HUDEP-2 (cell line): ENCODE results near the gene TLCD3B.
"Not testable (repeated sequence)": the region's sequence is repeated elsewhere in the genome, so short reads cannot be mapped to it uniquely, and the experiment has no call there.

Experiments
- DNase-seq, 76 experiments: peaks; one replicate each; lab custom pipeline; 2025; ENCODE audit not compliant: unreplicated experiment in 76 of 76; lab: John Stamatoyannopoulos, UW

The TLCD3B gene

GRCh38 chr16:30027588-30028437 is 3.3 kb downstream of the TLCD3B start:
- DNase-seq, result no peak

DNA sequence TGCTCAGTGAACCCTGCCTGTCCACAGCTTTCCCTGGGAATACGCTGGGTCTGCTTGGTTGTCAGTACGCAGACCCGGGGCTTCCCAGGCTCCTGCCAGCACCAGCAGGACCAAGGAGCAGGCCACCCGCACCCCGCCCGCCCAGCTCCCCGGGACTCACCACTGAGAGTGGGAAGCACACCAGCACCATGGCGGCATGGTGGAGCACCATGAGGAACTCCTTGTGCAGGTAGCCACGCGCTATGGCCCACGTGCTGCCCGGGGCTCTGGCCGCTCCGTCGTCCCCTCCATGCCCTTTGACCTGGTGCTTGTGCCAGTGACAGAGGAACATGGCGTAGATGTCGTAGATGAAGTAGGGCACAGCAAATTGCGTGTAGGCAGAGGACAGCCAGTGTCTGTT is 4.6 kb downstream of the TLCD3B start:
- no peak for DNase-seq

GRCh38 chr16:30025574-30025973 is 5.5 kb downstream of the TLCD3B start:
- DNase-seq, result no peak

- no peak for DNase-seq
Measured at GRCh38 chr16:30025156-30025555, 5.9 kb downstream of the TLCD3B start.

- DNase-seq, result no peak
Measured at GRCh38 chr16:30024451-30024850, 6.6 kb downstream of the TLCD3B start.

- DNase-seq, result no peak
Measured at GRCh38 chr16:30023586-30023985, 7.5 kb downstream of the TLCD3B start.

DNA sequence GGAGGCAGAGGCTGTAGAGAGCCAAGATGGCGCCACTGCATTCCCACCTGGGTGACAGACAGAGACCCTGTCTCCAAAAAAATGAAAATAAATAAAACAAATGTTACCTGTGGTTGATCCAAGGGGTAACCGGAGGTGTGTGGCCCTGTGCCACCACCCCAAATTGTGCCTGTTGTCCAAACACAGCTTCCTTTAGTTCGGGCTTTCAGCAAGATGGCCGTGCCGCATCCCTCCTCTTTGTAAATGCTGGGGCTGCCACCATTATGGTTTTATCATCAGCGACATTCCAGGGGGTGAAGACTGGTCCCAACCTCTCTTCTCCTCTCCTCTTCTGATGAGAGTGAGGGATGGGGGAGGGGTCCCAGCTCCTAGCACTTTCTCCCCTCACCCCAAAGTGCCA is 8.2 kb downstream of the TLCD3B start, which contains the start of gene C16orf92:
Gene C16orf92 (plus strand): TSS at position 312 of the 400 bp plus-strand sequence. CDS start 143 bp downstream, outside the sequence.
- DNase-seq, result no peak

DNA sequence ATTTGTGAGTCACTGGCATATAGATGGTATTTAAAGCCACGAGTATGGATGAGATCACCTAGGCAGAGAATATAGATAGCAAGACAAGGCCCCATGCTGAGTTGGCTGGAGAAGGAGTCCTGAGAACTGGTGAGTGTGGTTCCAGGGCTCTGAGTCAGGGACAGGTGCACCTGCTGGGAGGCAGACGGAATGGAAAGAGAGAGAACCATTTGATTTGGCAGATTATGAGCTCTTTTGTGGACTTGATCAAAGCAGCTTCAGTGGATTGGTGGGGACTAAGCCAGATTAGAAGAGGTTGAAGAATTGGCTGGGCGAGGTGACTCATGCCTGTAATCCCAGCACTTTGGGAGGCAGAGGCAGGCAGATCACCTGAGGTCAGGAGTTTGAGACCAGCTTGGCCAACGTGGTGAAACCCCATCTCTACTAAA is 12.3 kb downstream of the TLCD3B start:
- DNase-seq, result no peak

DNA sequence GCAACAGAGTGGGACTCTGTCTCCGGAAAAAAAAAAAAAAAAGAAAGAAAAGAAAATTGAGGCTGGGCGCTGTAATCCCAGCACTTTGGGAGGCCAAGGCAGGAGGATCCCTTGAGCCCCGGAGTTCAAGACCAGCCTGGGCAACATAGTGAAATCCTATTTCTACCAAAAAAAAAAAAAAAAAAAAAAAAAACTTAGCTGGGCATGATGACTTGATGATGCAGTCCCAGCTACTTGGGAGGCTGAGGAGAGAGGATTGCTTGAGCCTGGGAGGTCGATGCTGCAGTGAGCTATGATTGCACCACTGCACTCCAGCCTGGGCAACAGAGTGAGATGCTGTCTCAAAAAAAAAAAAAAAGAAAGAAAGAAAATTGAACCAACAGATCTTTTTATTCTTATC is 13.1 kb downstream of the TLCD3B start:
- not testable (repeated sequence) for DNase-seq

DNA sequence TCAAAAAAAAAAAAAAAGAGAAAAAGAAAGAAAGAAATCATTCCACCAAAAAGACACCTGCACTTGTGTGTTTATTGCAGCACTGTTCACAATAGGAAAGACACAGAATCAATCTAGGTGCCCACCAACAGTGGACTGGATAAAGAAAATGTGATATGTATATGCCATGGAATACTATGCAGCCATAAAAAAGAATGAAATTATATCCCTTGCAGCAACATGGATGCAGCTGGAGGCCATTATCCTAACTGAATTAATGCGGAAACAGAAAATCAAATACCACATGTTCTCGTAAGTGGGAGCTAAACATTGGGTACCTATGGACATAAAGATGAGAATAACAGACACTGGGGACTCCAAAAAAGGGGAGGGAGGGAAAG is 13.8 kb downstream of the TLCD3B start:
- DNase-seq, result no peak

GRCh38 chr16:30016555-30017276 is 14.4 kb downstream of the TLCD3B start:
- no peak for DNase-seq

DNA sequence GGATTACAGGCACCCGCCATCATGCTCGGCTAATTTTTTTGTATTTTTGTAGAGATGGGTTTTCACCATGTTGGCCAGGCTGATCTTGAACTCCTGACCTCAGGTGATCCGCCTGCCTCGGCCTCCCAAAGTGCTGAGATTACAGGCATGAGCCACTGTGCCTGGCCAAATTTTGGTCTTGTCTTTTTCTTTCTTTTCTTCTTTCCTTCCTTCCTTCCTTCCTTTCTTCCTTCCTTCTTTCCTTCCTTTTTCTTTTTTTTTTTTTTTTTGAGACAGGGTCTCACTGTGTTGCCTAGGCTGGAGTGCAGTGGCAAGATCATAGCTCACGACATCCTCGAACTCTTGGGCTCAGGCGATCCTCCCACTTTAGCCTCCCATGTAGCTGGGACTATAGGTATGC is 15.6 kb downstream of the TLCD3B start:
- DNase-seq, result not testable (repeated sequence)

- DNase-seq, result not testable (repeated sequence)
Measured at GRCh38 chr16:30012598-30012997, 18.5 kb downstream of the TLCD3B start.

GRCh38 chr16:30011714-30012504 is 19.2 kb downstream of the TLCD3B start:
- DNase-seq, result no peak

GRCh38 chr16:30010844-30011713 is 20.0 kb downstream of the TLCD3B start, which contains the start of gene DOC2A:
Gene DOC2A (minus strand): TSS chr16:30011027. CDS start chr16:30010222, 805 bp downstream.
- no peak for DNase-seq

- DNase-seq, result no peak
Measured at GRCh38 chr16:30009990-30010843, 20.9 kb downstream of the TLCD3B start.

DNA sequence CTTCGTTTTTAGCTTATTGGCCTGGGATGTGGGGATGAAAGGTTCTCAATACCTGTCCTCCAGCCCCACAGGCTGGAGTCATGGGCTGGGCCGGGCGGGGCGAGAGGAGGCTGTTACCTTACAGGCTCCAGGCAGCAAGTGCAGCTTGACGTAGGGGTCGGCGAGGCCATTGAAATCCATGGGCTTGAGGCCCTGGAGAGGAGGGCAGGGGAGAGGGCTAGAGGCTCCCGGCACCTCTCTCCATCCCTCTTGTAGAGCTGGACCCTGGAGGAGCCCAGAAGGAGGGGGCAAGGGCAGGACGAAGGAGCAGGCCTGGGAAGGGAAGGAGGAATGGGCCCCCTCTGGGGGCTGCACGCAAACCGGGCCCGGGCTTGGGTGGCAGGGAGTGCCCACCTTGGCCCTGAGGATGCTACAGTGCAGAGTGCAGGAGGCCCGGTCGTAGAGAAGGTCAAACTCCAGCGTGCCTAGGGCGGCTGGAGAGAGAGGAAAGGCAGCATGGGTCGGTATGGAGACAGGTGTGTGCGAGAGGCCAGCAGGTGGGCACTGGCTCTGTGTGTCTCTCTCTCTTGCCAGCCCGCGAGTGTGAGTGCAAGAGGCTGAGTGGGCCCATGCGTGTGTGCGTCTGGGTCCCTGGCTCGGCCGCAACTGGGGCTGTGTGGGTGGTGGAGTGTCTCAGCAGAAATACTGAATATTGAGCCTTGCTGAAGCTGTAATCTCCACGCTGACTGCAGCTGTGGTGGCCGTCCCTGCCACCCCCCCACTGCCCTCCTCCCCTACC is 21.8 kb downstream of the TLCD3B start:
- DNase-seq, result no peak

GRCh38 chr16:30007378-30007895 is 23.6 kb downstream of the TLCD3B start:
- DNase-seq, result no peak
